Stimulated activated CD8-positive, alpha-beta memory T cell treated with anti-CD3 and anti-CD28 coated beads, Interleukin-7, amount 100 ng/mL, for 48 hours (primary cell): ENCODE data around the gene RRAGB.
"Not testable (repeated sequence)": the region's sequence is repeated elsewhere in the genome, so short reads cannot be mapped to it uniquely, and the experiment has no call there.

Experiments
- DNase-seq, 2 donors: peaks; one replicate each; pipeline ENCODE4 v3.0.0-alpha.2; 2020; ENCODE audit warnings: low read depth in 1 of 2; ENCODE audit errors: extremely low read depth in 1 of 2

RRAGB gene

GRCh38 chrX:55717521-55718497 lies at the start of gene RRAGB:
Gene RRAGB (plus strand): TSS chrX:55717749. CDS start chrX:55718328, 579 bp downstream.
- peak; percentile 82 to 87 for DNase-seq

GRCh38 chrX:55668084-55668483 lies 49.5 kb upstream of the RRAGB start:
- no peak for DNase-seq

- not testable (repeated sequence) for DNase-seq
Observed at GRCh38 chrX:55688579-55688978, 29.0 kb upstream of the RRAGB start.

GRCh38 chrX:55695227-55696018 lies 22.1 kb upstream of the RRAGB start:
- DNase-seq = no peak

- no peak for DNase-seq
Observed at GRCh38 chrX:55697381-55697780, 20.2 kb upstream of the RRAGB start.

- DNase-seq = no peak
Observed at GRCh38 chrX:55702671-55703070, 14.9 kb upstream of the RRAGB start.

- not testable (repeated sequence) for DNase-seq
Observed at GRCh38 chrX:55703436-55703835, 14.1 kb upstream of the RRAGB start.

GRCh38 chrX:55705066-55705465 lies 12.5 kb upstream of the RRAGB start:
- DNase-seq = not testable (repeated sequence)

- DNase-seq = no peak
Observed at GRCh38 chrX:55709735-55710134, 7.8 kb upstream of the RRAGB start.

GRCh38 chrX:55710701-55711100 lies 6.8 kb upstream of the RRAGB start:
- DNase-seq = no peak

GRCh38 chrX:55713631-55714030 lies 3.9 kb upstream of the RRAGB start:
- DNase-seq = no peak

GRCh38 chrX:55714161-55714560 lies 3.4 kb upstream of the RRAGB start:
- no peak for DNase-seq

- no peak for DNase-seq
Observed at GRCh38 chrX:55715847-55716246, 1.7 kb upstream of the RRAGB start.

GRCh38 chrX:55716937-55717336 lies 612 bp upstream of the RRAGB start:
- no peak for DNase-seq

GRCh38 chrX:55731826-55732225 lies 14.3 kb downstream of the RRAGB start:
- DNase-seq = no peak

GRCh38 chrX:55738969-55739368 lies 21.4 kb downstream of the RRAGB start:
- DNase-seq = no peak

GRCh38 chrX:55742649-55743048 lies 25.1 kb downstream of the RRAGB start:
- DNase-seq = no peak

GRCh38 chrX:55748463-55748862 lies 30.9 kb downstream of the RRAGB start:
- not testable (repeated sequence) for DNase-seq

GRCh38 chrX:55750256-55750655 lies 32.7 kb downstream of the RRAGB start:
- DNase-seq = no peak

- no peak for DNase-seq
Observed at GRCh38 chrX:55754861-55755294, 37.3 kb downstream of the RRAGB start.

GRCh38 chrX:55758033-55758432 lies 40.5 kb downstream of the RRAGB start:
- no peak for DNase-seq

GRCh38 chrX:55759478-55759877 lies 41.9 kb downstream of the RRAGB start:
- no peak for DNase-seq
